ENCODE data around the gene LPAR2.

GRCh38 chr19:19630426-19630825, 2.4 kb upstream of the LPAR2 start:
- TF ChIP-seq HDGF (IDR thresholded peaks at IDR 0.05; ENCODE audit: borderline replicate concordance) (no peak), ZNF384 (IDR thresholded peaks at IDR 0.05) (no peak), ARNT (IDR thresholded peaks at IDR 0.05) (no peak), SP1 (IDR thresholded peaks at IDR 0.05) (no peak), BHLHE40 (IDR thresholded peaks at IDR 0.05; ENCODE audit: borderline replicate concordance) (no peak), ELF4 (IDR thresholded peaks at IDR 0.05) (no peak), FOXK2 (IDR thresholded peaks at IDR 0.05) (no peak), CTBP1 (IDR thresholded peaks at IDR 0.05; ENCODE audit: borderline replicate concordance) (no peak), FOXA1 (IDR thresholded peaks at IDR 0.05) (no peak), NFRKB (IDR thresholded peaks at IDR 0.05) (no peak), TARDBP (IDR thresholded peaks at IDR 0.05) (no peak), PKNOX1 (IDR thresholded peaks at IDR 0.05) (no peak), SUZ12 (IDR thresholded peaks at IDR 0.05) (no peak)

Measured in HEK293T (cell line).